Neural cell (in vitro differentiated cells): Measurements from ENCODE around the gene MRPS27. TPM values are rescaled to one million over a fixed set of nuclear protein-coding genes. Genes with fewer than 3 reads are reported as not detected.

ENCODE experiments used
- H2AFZ ChIP-seq: fragments of 200-600, 300-800 bp; sonication (generic), shearing (Covaris generic); 2 replicates; pipeline ENCODE4 v1.6.0; 2014; ENCODE audit warnings: low read depth, mild to moderate bottlenecking, antibody characterized with exemption, low read length, moderate library complexity
- H3F3A ChIP-seq: fragments of 200-600 bp; shearing (Covaris generic); 2 replicates; pipeline ENCODE4 v1.6.1; 2016; ENCODE audit warnings: mild to moderate bottlenecking, moderate library complexity, mixed read lengths, antibody characterized with exemption, low read length; ENCODE audit not compliant: insufficient read depth, poor library complexity, severe bottlenecking
- H3K27ac ChIP-seq: fragments of 200-600, 300-800 bp; sonication (generic), shearing (Covaris generic); 2 replicates; pipeline ENCODE4 v1.5.1; 2014; ENCODE audit warnings: mild to moderate bottlenecking, low read length, moderate library complexity
- H3K27me3 ChIP-seq: fragments of 300-800, 200-600 bp; sonication (generic), shearing (Covaris generic); 2 replicates; pipeline ENCODE4 v1.6.0; 2014; ENCODE audit warnings: mild to moderate bottlenecking, low read depth, low read length, moderate library complexity; ENCODE audit not compliant: insufficient read depth
- H3K36me3 ChIP-seq: fragments of 300-800, 200-600 bp; sonication (generic), shearing (Covaris generic); 2 replicates; pipeline ENCODE4 v1.5.1; 2014; ENCODE audit warnings: mild to moderate bottlenecking, antibody characterized with exemption, low read length, moderate library complexity; ENCODE audit not compliant: insufficient read depth
- H3K4me2 ChIP-seq: fragments of 300-800, 200-600 bp; sonication (generic), shearing (Covaris generic); 2 replicates; pipeline ENCODE4 v1.6.0; 2014; ENCODE audit warnings: mild to moderate bottlenecking, low read length
- H3K4me3 ChIP-seq: fragments of 300-800, 200-600 bp; sonication (generic), shearing (Covaris generic); 2 replicates; pipeline ENCODE4 v1.5.1; 2014; ENCODE audit warnings: mild to moderate bottlenecking, low read length, moderate library complexity
- H3K79me2 ChIP-seq: fragments of 200-600 bp; shearing (Covaris generic); replicated peaks from 2 replicates; pipeline ENCODE4 v1.6.0; 2014; ENCODE audit warnings: mild to moderate bottlenecking, low read length, moderate library complexity; ENCODE audit not compliant: insufficient read depth
- H3K9ac ChIP-seq: fragments of 300-800, 200-600 bp; sonication (generic), shearing (Covaris generic); 2 replicates; pipeline ENCODE4 v1.6.1; 2016; ENCODE audit warnings: mild to moderate bottlenecking, low read length, mixed read lengths
- H3K9me2 ChIP-seq: fragments of 200-600 bp; shearing (Covaris generic); 2 replicates; pipeline ENCODE4 v1.6.1; 2016; ENCODE audit warnings: mild to moderate bottlenecking, low read length, mixed read lengths; ENCODE audit not compliant: insufficient read depth
- H3K9me3 ChIP-seq: fragments of 200-600, 300-800 bp; sonication (generic), shearing (Covaris generic); 2 replicates; pipeline ENCODE4 v1.6.1; 2016; ENCODE audit warnings: mild to moderate bottlenecking, mixed run types, low read length, moderate library complexity, mixed read lengths
- H4K20me1 ChIP-seq: fragments of 200-600 bp; shearing (Covaris generic); 2 replicates; pipeline ENCODE4 v1.6.1; 2016; ENCODE audit warnings: mild to moderate bottlenecking, mixed run types; ENCODE audit not compliant: insufficient read depth
- CTCF ChIP-seq: fragments of 450-650 bp; IDR thresholded peaks from 2 replicates; pipeline ENCODE4 v1.5.1; 2014; ENCODE audit warnings: antibody characterized with exemption, mild to moderate bottlenecking, moderate library complexity; ENCODE audit not compliant: poor library complexity, severe bottlenecking
- EP300 ChIP-seq: fragments of 450-650 bp; conservative IDR thresholded peaks from 2 replicates; pipeline ENCODE4 v1.6.1; 2014; ENCODE audit warnings: antibody characterized with exemption, mild to moderate bottlenecking, moderate library complexity; ENCODE audit not compliant: poor library complexity, severe bottlenecking
- EZH2 ChIP-seq: fragments of 200-600, 300-800 bp; shearing (Covaris generic), sonication (generic); IDR thresholded peaks from 2 replicates; pipeline ENCODE4 v1.6.1; 2014; ENCODE audit warnings: antibody characterized with exemption, low read length, borderline replicate concordance, mild to moderate bottlenecking; ENCODE audit not compliant: insufficient read depth, poor library complexity, severe bottlenecking
- MXI1 ChIP-seq: fragments of 450-650 bp; conservative IDR thresholded peaks from 2 replicates; pipeline ENCODE4 v1.6.1; 2014; ENCODE audit warnings: antibody characterized with exemption, mild to moderate bottlenecking; ENCODE audit not compliant: poor library complexity, severe bottlenecking
- POLR2AphosphoS5 ChIP-seq: IDR thresholded peaks from 2 replicates; pipeline ENCODE4 v1.6.1; 2012
- RAD21 ChIP-seq: fragments of 450-650 bp; conservative IDR thresholded peaks from 2 replicates; pipeline ENCODE4 v1.6.1; 2014; ENCODE audit warnings: antibody characterized with exemption, mild to moderate bottlenecking, moderate library complexity
- REST ChIP-seq: IDR thresholded peaks from 2 replicates; pipeline ENCODE4 v1.6.1; 2012; ENCODE audit warnings: borderline replicate concordance
- SMC3 ChIP-seq: fragments of 450-650 bp; conservative IDR thresholded peaks from 2 replicates; pipeline ENCODE4 v1.6.1; 2014; ENCODE audit warnings: antibody characterized with exemption, mild to moderate bottlenecking, moderate library complexity; ENCODE audit not compliant: poor library complexity
- TAF1 ChIP-seq: IDR thresholded peaks from 2 replicates; pipeline ENCODE4 v1.6.1; 2012; ENCODE audit warnings: low read depth
- polyA plus RNA-seq: library from polyadenylated mRNA; depleted of rRNA; stranded (reverse); fragments of >200 nt; gene quantifications from 2 replicates; pipeline ENCODE4 v1.2.3, GENCODE V29; 2014

Gene MRPS27
- polyA plus RNA-seq, 1 donor from 2014 or later = 36.7 TPM

- Histone ChIP-seq H3K36me3 (no peaks in the 10 kb centered on the region), H2AFZ (no peak overlapping the region), H4K20me1 (no peaks in the 10 kb centered on the region), H3K9me3 (no peaks in the 10 kb centered on the region), H3K79me2 (no peaks in the 10 kb centered on the region), H3K27ac (no peak overlapping the region), H3F3A (no peaks in the 10 kb centered on the region), H3K27me3 (no peaks in the 10 kb centered on the region), H3K9me2 (no peaks in the 10 kb centered on the region), H3K4me3 (no peak overlapping the region), H3K9ac (no peak overlapping the region), H3K4me2 (no peak overlapping the region)
- TF ChIP-seq SMC3 (no peak), POLR2AphosphoS5 (no peak), EP300 (no peak), MXI1 (no peak), EZH2 (no peak), REST (no peak), TAF1 (no peak), RAD21 (no peak), CTCF (no peak)
Observed at GRCh38 chr5:72234265-72234700, 85.8 kb downstream of the MRPS27 start.

- H3K4me2 ChIP-seq = no peak overlapping the region
- no peaks in the 10 kb centered on the region for H3K79me2 ChIP-seq
- no peaks in the 10 kb centered on the region for H3K9me3 ChIP-seq
- no peak overlapping the region for H3K9ac ChIP-seq
- no peaks in the 10 kb centered on the region for H4K20me1 ChIP-seq
- H2AFZ ChIP-seq = no peak overlapping the region
- H3K27me3 ChIP-seq = no peaks in the 10 kb centered on the region
- no peak for TF ChIP-seq RAD21
- no peak for TF ChIP-seq MXI1
- no peak for TF ChIP-seq POLR2AphosphoS5
- TF ChIP-seq EP300 = no peak
- no peak overlapping the region for H3K4me3 ChIP-seq
- no peaks in the 10 kb centered on the region for H3K9me2 ChIP-seq
- no peak overlapping the region for H3K27ac ChIP-seq
- H3K36me3 ChIP-seq = no peaks in the 10 kb centered on the region
- no peaks in the 10 kb centered on the region for H3F3A ChIP-seq
Observed at GRCh38 chr5:72233835-72234234, 86.2 kb downstream of the MRPS27 start.

GRCh38 chr5:72232838-72233237 is 87.2 kb downstream of the MRPS27 start:
- Histone ChIP-seq H4K20me1 (no peaks in the 10 kb centered on the region), H3K36me3 (no peaks in the 10 kb centered on the region), H3K4me2 (no peak overlapping the region), H3F3A (no peaks in the 10 kb centered on the region), H3K4me3 (no peak overlapping the region), H3K27me3 (no peaks in the 10 kb centered on the region), H3K9me2 (no peaks in the 10 kb centered on the region), H3K79me2 (no peaks in the 10 kb centered on the region), H3K27ac (no peak overlapping the region), H3K9me3 (no peaks in the 10 kb centered on the region), H2AFZ (no peak overlapping the region), H3K9ac (no peak overlapping the region)
- TF ChIP-seq EP300 = no peak
- no peak for TF ChIP-seq SMC3
- TF ChIP-seq CTCF = no peak
- TF ChIP-seq MXI1 = no peak
- no peak for TF ChIP-seq EZH2
- no peak for TF ChIP-seq REST
